HAP-1 (cell line): ENCODE measurements around the gene NOG.

Experiments used
- DNase-seq, 2 experiments: peaks; one replicate each; pipeline ENCODE4 v3.0.0-alpha.2; 2016 to 2020; ENCODE audit warnings: low spot score in 2 of 2
- H3K27me3 ChIP-seq: fragments of 250-450 bp; sonication (Bioruptor Pico); 2 replicates; pipeline ENCODE4 v1.5.1; 2020; ENCODE audit warnings: low read depth, mild to moderate bottlenecking, moderate library complexity
- H3K36me3 ChIP-seq: fragments of 250-450 bp; sonication (Bioruptor Pico); replicated peaks from 2 replicates; pipeline ENCODE4 v1.5.1; 2020; ENCODE audit warnings: mild to moderate bottlenecking
- H3K4me1 ChIP-seq: fragments of 250-450 bp; sonication (Bioruptor Pico); 2 replicates; pipeline ENCODE4 v1.5.1; 2020; ENCODE audit warnings: mild to moderate bottlenecking
- H3K4me3 ChIP-seq: fragments of 250-450 bp; sonication (Bioruptor Pico); 2 replicates; pipeline ENCODE4 v1.5.1; 2020; ENCODE audit warnings: mild to moderate bottlenecking, moderate library complexity
- H3K9me3 ChIP-seq: fragments of 250-450 bp; sonication (Bioruptor Pico); 2 replicates; pipeline ENCODE4 v1.5.1; 2020; ENCODE audit warnings: mild to moderate bottlenecking, moderate library complexity
- in situ Hi-C: fragments of 300-500 bp; cut with MboI; formaldehyde crosslinking; loops from 3 replicates; pipeline ENCODE4 v1.14.3; 2020; ENCODE audit warnings: low sequenced_read_pairs, inconsistent platforms, mixed read lengths

The NOG gene

DNA sequence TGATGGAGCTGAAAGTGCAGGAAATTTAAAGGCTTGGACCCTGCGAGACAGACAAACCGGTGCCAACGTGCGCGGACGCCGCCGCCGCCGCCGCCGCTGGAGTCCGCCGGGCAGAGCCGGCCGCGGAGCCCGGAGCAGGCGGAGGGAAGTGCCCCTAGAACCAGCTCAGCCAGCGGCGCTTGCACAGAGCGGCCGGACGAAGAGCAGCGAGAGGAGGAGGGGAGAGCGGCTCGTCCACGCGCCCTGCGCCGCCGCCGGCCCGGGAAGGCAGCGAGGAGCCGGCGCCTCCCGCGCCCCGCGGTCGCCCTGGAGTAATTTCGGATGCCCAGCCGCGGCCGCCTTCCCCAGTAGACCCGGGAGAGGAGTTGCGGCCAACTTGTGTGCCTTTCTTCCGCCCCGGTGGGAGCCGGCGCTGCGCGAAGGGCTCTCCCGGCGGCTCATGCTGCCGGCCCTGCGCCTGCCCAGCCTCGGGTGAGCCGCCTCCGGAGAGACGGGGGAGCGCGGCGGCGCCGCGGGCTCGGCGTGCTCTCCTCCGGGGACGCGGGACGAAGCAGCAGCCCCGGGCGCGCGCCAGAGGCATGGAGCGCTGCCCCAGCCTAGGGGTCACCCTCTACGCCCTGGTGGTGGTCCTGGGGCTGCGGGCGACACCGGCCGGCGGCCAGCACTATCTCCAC, at the start of gene NOG:
Gene NOG, plus strand, starts transcription at position 54 of the 674 bp plus-strand sequence. Its CDS starts 525 bp downstream, at position 579.
- Histone ChIP-seq H3K36me3 (no peaks in the 10 kb centered on the region), H3K9me3 (no peaks in the 10 kb centered on the region), H3K27me3 (no peaks in the 10 kb centered on the region), H3K4me1 (peaks cover 22% of the 10 kb centered on the region), H3K4me3 (peak within 1 kb of the TSS; percentile 63)
- peak; percentile 68 to 69 for DNase-seq
- in situ Hi-C loops: loop anchor here (10.0 to 25.0 kb wide), 2 partner anchors 121 to 344 kb away; no protein-coding TSS in a partner anchor

DNA sequence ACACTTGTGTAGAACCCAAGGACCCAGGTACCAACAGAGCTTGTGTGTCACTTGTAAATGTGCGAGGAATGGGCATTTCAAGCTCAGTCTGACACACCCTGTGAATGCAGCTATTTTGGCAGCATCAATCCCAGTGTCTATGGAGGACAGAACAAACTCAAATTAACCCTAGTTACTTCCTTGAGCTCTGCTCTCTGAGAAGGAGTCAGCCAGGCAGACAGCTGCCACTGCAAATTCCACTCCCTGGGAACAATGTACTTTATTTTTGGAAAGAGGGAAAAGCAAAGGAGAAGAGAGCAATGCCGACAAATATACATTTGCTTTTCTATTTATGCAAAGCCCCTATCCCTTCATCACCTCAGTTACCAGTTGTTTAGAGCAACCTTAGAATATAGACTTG, 48.4 kb upstream of the NOG start:
- DNase-seq: no peak
- Histone ChIP-seq H3K4me1 (no peaks in the 10 kb centered on the region; the same call in 1 of the 2 replicates), H3K36me3 (no peaks in the 10 kb centered on the region), H3K9me3 (no peaks in the 10 kb centered on the region), H3K4me3 (no peak overlapping the region), H3K27me3 (0 out of 2 replicates have a peak, but pooled peaks cover 2% of the 10 kb centered on the region)
- in situ Hi-C loops: no loop called here

DNA sequence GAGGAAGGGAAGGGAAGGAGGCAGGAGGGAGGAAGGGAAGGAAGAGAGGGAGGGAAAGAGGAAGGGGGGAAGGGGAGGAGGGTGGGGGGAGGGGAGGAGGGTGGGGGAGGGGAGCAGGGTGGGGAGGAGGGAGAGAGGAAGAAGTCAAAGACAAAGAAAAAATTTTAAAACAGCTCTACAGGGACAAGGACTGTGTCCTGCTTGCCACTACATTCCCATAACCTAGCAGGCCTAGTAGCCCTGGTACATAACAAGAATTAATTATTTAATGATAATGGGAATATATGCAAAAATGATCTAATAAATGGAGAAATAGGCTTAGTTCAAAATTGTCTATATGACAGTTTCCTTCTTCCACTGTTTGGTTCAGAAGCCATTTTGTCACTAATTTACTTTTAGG, 47.6 kb upstream of the NOG start:
- in situ Hi-C loops: no loop called here
- H3K4me1 ChIP-seq: no peaks in the 10 kb centered on the region; the same call in 1 of the 2 replicates
- H3K9me3 ChIP-seq: no peaks in the 10 kb centered on the region
- no peaks in the 10 kb centered on the region for H3K36me3 ChIP-seq
- no peak overlapping the region for H3K4me3 ChIP-seq
- no peak for DNase-seq
- 0 out of 2 replicates have a peak, but pooled peaks cover 2% of the 10 kb centered on the region for H3K27me3 ChIP-seq

DNA sequence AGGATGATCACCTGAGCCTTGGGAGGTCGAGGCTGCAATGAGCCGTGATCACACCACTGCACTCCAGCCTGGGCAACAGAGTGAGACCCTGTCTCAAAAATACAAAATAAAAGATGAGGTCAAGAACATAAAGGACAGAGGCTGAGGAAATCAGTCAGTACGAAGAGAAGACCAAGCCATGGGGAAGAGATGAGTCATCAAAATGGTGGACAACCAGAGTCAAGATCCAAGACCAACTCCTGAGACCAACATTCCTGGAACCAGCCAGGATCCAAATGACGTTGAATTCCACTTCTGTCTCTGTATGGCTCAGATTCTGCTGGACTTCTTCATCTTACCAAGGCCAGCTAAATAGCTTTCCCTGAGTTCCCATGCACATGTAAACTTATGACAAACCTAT, 44.8 kb upstream of the NOG start:
- no peaks in the 10 kb centered on the region for H3K36me3 ChIP-seq
- H3K27me3 ChIP-seq: no peaks in the 10 kb centered on the region
- no peaks in the 10 kb centered on the region; the same call in 1 of the 2 replicates for H3K4me1 ChIP-seq
- H3K9me3 ChIP-seq: no peaks in the 10 kb centered on the region
- DNase-seq: no peak
- in situ Hi-C loops: no loop called here
- no peak overlapping the region for H3K4me3 ChIP-seq

DNA sequence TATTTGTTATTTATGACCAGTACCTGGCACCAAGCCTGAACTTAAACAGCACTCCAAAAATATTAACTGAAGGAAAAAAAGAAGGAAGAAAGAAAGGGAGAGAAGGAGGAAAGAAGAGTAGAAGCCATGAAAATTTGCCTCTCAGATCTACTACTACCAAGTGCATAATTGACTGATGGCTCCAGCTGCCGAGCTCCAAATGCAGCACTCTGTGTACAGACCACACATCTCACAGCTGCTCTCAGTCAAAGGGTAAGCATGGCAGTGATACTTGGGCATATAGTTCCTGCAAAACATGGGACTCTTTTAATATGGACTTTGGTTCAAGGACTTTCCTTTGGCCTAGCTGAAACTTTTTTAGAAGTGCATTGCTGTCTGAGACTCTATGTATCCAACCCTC, 44.0 kb upstream of the NOG start:
- in situ Hi-C loops: no loop called here
- no peak for DNase-seq
- no peaks in the 10 kb centered on the region for H3K27me3 ChIP-seq

DNA sequence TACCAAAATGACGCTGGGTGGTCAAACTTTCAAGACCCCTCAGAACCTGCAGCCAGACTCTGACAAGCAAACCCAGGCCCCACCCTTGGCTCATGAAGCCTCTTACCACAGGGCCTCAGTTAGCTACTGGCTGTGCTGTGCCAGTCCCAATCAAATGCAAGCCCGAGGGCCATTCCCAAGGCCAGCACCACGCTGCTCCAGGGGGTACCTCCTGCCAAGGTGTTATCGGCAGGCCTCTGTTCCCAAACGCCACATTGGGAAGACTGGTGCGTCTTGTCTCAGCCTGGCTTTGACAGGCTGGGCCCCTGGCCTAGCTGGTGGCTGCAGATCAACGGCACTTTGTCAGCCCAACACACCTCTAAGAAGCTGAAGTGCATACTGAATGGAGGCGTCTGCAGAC, 35.8 kb upstream of the NOG start:
- no peaks in the 10 kb centered on the region for H3K27me3 ChIP-seq
- no peaks in the 10 kb centered on the region for H3K9me3 ChIP-seq
- H3K4me3 ChIP-seq: no peak overlapping the region
- DNase-seq: no peak
- in situ Hi-C loops: no loop called here
- no peaks in the 10 kb centered on the region; the same call in 1 of the 2 replicates for H3K4me1 ChIP-seq
- H3K36me3 ChIP-seq: no peaks in the 10 kb centered on the region

More for the DNA sequence above, 44.0 kb upstream of the NOG start:
- no peak overlapping the region for H3K4me3 ChIP-seq
- H3K36me3 ChIP-seq: no peaks in the 10 kb centered on the region
- no peaks in the 10 kb centered on the region for H3K4me1 ChIP-seq
- no peaks in the 10 kb centered on the region for H3K9me3 ChIP-seq

DNA sequence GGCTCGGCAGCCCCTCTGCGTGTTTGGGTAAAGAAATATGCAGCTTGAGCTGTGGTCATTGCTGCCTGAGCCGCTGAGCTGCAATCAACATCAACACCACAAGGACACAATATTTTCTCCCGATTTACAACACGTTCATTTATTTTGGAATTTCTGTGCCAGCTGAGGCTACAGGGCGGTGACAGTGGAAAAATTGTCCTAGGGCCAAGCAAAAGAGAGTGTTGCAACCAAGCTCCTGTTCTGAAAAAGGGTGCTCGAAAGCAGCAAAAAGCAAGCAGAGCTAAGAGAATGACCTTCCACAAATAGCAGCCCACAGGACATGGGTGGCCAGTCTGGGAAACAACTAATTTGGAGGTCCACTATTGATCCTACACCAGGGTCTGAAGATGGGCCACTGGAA, 35.4 kb upstream of the NOG start:
- Histone ChIP-seq H3K36me3 (no peaks in the 10 kb centered on the region), H3K4me3 (no peak overlapping the region), H3K27me3 (no peaks in the 10 kb centered on the region), H3K9me3 (no peaks in the 10 kb centered on the region), H3K4me1 (no peaks in the 10 kb centered on the region; the same call in 1 of the 2 replicates)
- DNase-seq: no peak
- in situ Hi-C loops: no loop called here

DNA sequence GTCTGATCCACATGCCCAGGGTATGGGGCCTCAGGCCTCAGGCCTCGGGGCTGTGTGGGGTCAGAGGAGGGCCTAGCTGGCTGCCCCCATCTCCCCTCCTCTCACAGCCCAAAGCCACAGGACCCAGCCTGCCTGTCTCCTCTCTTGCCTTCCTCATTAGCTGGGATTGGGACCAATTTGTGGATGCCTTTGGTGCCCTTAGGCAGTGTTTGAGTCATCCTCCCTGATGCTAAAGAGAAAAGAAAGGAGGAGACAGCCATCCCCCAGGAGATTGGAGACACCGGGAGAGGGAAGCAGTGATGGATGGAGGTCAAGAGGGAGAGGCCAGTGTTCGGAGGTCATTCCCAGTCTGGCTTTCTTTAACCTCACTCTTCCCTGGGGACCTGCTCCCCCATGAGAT, 23.3 kb upstream of the NOG start:
- H3K36me3 ChIP-seq: no peaks in the 10 kb centered on the region
- no peak for DNase-seq
- no peak overlapping the region for H3K4me3 ChIP-seq
- H3K27me3 ChIP-seq: no peaks in the 10 kb centered on the region
- H3K9me3 ChIP-seq: no peaks in the 10 kb centered on the region
- no peaks in the 10 kb centered on the region for H3K4me1 ChIP-seq
- in situ Hi-C loops: no loop called here

DNA sequence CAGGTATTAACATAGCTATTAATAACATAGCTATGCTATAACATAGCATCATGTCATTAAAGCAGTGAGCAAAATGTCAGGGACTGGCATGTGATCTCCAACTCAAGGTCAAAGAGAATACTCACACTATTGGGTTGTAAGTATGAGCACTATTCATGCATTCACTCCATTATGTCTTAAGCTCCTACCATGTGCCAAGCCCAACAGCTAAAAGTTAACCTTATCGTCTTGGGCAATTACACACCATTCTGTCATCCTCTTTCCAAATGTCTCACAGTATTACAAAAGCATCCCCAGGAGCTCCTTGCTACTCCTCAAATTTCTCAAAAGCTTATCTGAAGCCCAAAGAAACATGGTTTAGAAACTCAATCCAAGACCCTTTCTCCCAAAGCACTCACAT, 22.0 kb upstream of the NOG start:
- Histone ChIP-seq H3K4me1 (no peaks in the 10 kb centered on the region), H3K4me3 (no peak overlapping the region), H3K9me3 (no peaks in the 10 kb centered on the region), H3K27me3 (no peaks in the 10 kb centered on the region), H3K36me3 (no peaks in the 10 kb centered on the region)
- no peak for DNase-seq
- in situ Hi-C loops: no loop called here

DNA sequence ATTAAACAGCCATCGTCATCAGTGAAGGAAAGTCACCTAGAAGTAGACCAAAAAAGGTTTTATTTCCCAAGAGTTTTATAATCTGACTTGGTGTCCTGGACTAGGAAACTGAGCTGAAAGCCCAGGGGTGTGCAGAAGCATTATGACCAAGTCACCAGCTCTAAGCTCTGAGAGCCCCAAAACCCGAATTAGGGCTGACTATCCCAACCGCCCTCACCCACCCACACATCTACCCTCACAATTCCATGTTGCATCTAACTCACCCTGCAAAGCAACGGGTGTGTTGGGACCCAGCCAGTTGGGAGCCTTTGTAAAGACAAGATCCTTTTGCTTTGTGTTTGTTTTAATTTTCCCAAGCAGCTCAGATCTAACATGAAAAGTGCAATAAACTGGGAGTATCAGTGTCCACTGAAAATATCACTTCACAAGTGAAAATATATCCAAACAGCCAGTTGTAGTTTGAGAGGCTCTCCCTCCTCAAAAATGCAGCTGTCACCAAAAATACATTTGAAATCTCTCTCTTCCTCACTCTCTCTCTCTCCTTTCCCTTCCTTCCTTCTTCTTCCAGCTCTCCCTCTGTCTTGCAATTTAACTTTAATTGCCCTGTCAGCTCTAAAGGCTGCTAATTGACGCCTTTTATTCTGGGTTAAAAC, 16.2 kb upstream of the NOG start:
- in situ Hi-C loops: loop anchor here (25.0 kb wide), 1 partner anchor 360 kb away; no protein-coding TSS in a partner anchor
- Histone ChIP-seq H3K36me3 (no peaks in the 10 kb centered on the region), H3K4me1 (no peaks in the 10 kb centered on the region), H3K9me3 (no peaks in the 10 kb centered on the region), H3K4me3 (no peak overlapping the region), H3K27me3 (no peaks in the 10 kb centered on the region)
- no peak for DNase-seq

DNA sequence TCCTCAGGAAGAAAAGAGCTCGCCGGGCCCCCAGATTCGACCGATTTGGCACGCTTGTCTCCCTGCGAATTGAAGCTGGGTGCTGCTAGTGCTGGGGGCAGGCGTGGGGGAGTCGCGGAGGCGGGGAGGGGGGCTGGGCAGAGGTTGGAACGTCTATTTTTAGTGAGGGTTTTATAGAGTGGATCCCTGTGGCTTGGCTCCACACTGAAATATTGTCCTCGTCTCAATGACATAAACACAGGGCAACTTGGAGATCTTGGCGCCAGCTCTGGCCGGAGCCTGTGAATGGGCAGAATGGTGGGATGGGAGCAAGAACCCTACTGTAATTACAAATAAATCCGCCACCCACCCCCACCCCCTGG, 15.7 kb upstream of the NOG start:
- peak in 1 of 2 experiments; percentile 11 for DNase-seq
- no peaks in the 10 kb centered on the region for H3K4me1 ChIP-seq
- no peak overlapping the region for H3K4me3 ChIP-seq
- no peaks in the 10 kb centered on the region for H3K9me3 ChIP-seq
- H3K27me3 ChIP-seq: no peaks in the 10 kb centered on the region
- in situ Hi-C loops: loop anchor here (25.0 kb wide), 1 partner anchor 359 kb away; no protein-coding TSS in a partner anchor
- no peaks in the 10 kb centered on the region for H3K36me3 ChIP-seq

DNA sequence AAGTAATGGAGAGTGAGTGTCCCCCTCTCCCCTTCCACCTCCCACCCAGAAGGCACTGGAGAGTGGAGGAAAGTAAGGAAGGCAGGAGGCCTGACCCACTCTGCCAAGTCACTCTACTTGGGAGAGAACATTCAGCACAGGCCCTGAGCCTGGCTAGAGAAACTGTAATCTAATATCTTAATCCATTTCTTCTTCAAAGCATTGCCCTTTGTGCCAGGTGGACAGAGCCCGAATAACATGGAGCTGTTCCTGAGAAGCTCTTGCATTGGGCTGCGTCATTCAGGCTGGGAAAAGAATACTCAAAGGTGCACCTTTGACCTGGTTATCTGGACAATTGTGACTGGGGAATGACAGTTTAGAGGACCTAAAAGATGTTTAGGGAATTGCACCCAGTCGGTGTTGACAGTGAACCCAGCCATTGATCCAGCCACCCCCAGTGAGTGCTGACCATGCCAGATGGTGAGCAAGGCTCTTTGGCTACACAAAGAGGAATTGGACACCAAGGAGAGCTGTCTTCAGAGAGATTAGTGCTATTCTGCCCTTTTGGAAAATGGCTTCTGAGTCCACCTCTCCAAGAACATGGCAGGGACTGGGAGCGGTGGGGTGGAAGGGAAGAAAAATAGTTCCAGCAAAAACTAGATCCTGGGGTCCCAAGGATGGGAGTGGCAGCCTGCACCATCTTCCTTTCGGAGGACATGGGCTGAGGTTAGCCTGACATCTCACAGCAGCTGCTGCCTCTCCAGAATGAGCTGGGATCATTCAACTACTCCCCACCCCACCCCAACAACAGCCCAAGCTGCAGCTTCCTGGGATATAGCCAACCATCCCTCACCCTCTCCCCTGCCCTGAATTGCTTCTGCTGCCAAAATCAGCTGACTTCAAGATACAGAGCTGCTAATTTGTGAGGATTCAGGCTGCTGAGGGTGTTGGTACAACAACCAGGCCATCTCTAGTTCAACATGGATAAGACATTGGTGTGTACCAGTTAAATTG, 11.6 kb upstream of the NOG start:
- no peaks in the 10 kb centered on the region for H3K9me3 ChIP-seq
- in situ Hi-C loops: loop anchor here (25.0 kb wide), 1 partner anchor 355 kb away; no protein-coding TSS in a partner anchor
- no peaks in the 10 kb centered on the region for H3K27me3 ChIP-seq
- no peak for DNase-seq
- no peak overlapping the region for H3K4me3 ChIP-seq
- no peaks in the 10 kb centered on the region for H3K36me3 ChIP-seq
- no peaks in the 10 kb centered on the region for H3K4me1 ChIP-seq

DNA sequence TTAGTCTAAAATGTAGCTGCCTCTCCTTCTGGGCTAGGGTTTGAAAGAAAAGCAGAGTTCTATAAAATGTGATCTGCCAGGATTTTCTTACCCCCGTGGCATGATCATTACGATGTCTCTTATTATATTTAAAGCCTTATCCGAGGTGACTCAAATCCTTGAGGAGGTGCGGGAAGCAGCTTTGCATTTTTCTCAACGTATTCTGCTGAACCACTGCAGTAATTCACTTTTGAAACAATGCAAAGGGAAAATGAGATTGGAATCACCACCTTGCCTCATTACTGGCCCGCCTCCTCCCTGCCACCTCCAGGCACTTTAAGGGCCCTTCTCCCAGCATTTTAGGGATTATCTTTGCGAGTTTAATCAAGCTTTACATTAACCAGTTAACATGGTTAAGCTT, 9.7 kb upstream of the NOG start:
- Histone ChIP-seq H3K4me1 (no peaks in the 10 kb centered on the region), H3K4me3 (no peak overlapping the region), H3K9me3 (no peaks in the 10 kb centered on the region), H3K27me3 (no peaks in the 10 kb centered on the region), H3K36me3 (no peaks in the 10 kb centered on the region)
- in situ Hi-C loops: loop anchor here (25.0 kb wide), 1 partner anchor 354 kb away; no protein-coding TSS in a partner anchor
- no peak for DNase-seq
